DLD1 (cell line): ENCODE data around the gene ARFIP1.

ENCODE experiments used
- in situ Hi-C: cut with HindIII; loops from 2 replicates; pipeline ENCODE4 v1.10.0; 2017; ENCODE audit warnings: low sequenced_read_pairs

ARFIP1 gene

DNA sequence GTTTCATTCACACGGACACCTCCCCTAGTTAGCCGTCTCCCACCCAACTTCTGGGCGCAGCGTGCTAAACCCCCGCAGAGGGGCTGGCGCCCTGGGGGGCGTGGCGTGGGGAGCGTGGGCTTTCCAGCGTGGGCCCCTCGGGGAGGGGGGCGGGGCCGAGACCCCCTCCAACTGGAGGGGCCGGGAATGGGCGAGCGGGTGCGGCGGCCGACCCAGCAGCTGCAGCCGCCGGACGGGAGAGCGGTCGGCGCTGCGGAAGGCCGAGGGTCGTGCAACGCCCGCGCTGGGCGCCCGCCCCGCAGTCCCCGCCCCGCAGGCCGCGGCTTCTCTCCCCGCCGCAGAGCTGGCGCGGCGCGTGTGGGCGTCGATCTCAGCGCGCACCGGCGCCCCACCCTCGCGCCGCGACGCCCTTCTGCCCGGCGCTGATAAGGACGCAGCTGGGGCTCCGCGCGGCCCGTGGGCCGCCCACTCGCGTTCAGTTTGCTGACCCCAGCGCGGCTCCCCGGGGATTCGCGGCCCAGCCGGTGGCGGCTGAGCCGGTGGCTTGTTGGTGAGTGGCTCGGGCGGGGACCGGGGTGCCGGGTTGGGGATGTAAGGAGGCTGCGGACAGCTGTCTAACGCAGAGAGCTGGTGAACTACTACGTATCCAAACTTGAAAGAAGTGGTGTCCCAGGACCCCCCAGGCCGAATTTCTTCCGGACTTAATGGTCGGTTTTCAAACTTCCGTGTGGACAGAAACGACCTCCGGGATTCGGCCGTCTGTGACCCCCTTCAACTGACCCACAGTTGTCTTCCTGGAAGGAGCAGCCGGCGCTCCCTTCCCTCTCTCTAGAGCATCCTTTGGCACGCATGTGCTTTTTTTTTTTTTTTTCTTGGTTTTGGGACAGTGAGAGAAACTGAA lies 157.8 kb downstream of the ARFIP1 start:
- in situ Hi-C loops, result no loop called here

DNA sequence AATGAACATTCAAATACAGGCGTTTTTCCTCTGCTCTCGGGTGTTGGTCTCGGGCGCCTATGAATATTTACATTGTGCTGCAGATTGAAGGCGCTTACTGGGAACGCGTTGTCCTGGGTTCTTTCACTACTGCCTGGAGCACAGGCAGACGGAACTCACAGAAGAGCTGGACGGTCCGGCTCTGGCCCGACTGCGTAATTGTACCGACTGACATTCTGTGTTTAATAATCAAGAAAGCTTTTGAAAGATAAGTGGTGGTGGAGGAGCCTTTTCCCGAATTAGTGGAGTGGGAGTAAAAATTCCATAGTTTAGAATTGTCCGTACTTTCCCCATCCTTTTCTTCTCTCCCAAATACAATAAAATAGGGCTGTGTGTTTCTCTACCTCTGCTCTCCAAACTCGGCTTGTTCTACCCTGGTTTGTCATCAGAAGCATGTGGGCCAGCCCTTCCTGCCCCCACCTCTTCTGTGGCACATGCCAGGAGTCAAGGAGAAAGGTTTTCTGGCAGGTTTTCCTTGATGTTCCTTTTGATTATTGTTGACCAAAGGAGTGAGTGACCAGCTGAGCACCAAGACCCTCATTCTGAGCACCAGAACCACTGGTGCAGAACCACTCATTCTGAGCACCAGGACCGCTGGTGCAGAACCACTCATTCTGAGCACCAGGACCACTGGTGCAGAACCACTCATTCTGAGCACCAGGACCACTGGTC lies 158.6 kb downstream of the ARFIP1 start:
- in situ Hi-C loops, result no loop called here

DNA sequence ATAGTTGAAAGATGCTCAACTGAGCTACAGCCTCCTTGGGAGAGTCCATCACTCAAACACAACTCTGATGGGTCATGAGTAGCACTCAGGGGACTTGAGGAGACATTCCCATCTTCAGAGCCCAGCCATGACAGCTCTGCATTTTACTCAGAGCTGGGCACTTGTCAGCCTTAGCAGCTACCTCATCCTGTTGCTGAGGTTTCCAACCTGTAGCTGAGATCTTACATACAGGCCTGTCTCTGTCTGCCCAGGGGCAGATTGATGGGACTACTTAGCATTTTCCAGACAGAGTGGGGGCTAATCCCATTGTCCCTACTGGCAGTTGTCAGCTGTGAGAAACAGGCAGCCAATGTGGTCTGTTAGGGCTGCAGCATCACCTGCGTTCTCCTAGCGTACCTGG lies 159.9 kb downstream of the ARFIP1 start:
- in situ Hi-C loops, result no loop called here

DNA sequence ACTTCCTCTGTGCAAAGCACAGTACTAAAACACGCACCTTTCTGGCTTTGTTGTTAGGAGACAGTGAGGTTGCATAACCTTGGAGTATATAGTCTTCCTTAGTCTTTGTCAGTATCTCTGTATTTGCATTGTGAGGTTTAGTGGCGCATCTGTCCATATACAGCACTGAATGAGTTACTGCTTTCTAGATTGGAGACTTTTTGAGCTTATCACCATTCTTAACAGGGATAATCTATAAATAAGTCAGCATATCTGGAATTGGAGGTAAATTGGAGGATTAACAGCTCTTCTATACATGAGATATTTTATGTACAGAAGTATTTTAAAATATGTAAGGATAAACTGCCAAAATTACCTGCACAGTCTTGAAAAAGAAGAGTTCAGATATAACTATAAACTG lies 160.7 kb downstream of the ARFIP1 start:
- in situ Hi-C loops, result no loop called here

DNA sequence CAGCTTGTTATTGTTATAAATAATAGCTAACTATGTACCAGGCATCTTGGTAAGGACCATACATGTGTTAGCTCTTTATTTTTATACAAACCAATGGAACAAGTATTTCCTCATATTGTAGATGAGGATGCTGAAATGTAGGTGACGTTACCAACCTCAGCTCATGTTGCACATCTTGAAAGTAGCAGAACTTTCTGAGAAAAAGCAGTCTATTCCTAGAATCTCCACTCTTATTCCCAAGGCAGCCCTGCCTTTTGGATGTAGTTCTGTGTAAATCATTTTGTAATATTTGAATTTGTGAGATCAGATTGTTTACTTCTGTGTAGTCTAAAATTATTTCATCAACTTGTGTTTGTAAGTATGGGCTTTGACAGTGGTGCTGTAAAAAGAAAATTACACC lies 161.7 kb downstream of the ARFIP1 start:
- in situ Hi-C loops, result no loop called here

DNA sequence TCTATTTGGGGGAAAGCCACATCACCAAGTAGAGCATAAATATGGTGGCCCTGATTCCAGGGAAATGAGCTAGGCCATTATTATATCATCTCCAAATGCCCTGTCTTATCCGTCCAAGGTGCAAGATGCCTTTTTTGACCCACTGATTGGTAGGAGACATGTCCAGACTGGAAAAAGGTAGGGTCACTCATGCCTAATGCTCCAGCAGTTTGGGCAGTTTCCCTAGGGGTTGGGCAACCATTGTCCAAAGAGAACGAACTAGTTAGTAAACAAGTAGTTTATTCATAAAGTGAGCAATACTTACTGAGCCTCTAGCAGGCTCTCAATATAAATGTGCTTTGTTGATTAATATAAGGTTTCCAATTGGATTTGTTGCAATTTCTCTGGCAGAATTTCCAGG lies 162.6 kb downstream of the ARFIP1 start:
- in situ Hi-C loops, result no loop called here

DNA sequence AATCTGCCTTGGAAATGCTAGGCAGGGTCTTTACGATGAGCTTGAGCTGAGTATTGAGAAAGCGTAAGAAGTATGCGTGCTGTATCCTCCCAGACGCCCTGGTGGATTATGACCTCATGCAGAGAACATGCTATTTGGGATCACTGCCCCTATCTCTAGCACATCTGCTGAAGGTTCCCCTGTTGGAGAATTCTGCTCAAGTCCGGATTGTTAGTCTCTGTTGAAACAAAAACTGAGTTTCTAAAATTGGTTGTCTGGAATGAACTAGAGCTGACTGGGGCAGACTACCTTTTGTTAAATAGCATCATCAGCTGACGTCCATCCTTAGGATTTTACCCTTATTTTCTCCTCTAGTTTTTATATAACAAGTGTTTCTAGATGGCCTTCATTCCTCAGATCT lies 163.9 kb downstream of the ARFIP1 start:
- in situ Hi-C loops, result no loop called here

DNA sequence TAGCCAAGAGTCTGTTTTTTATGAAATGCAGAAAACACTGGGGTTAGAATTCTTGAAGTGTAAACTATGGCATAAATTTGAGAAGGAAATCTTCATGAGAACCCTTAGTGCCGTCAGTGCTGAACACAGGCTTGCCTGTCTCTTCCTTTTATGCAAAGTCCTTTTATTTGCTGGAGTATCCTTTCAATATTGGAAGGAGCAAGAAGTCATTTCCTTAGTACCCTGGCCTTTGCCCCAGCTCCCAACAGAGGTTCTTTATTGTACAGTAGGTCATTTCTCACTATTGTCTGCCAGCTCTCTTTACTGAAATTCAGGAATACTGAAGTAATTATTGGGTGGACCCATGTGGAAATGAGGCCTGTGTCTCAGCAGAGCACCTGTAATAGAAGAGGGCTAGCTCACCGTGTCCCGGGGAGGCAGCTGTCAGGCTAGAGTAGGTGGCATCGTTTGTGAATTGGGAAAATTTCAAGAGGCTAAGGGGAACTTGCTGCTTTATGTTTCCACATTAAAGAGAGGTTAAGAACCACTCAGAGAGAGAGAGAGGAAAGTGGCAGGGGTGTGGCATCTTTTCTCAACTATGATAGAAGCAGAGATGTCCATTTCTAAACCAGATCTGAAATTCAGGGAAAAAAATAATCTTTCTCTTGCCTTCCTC lies 165.0 kb downstream of the ARFIP1 start:
- in situ Hi-C loops, result no loop called here

DNA sequence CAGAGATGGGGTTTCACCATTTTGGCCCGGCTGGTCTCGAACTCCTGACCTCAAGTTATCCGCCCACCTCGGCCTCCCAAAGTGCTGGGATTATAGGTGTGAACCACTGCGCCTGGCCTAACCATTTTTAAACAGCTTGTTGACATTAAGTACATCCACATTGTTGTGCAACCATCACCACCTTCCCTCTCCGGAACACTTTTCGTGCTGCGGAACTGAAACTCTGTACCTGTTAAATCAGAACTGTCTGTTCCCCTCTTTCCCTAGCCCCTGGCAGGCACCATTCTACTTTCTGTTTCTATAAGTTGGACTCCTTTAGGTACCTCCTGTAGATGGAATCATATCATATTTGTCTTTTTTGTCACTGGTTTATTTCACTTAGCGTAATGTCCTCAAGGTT lies 165.9 kb downstream of the ARFIP1 start:
- in situ Hi-C loops, result no loop called here

DNA sequence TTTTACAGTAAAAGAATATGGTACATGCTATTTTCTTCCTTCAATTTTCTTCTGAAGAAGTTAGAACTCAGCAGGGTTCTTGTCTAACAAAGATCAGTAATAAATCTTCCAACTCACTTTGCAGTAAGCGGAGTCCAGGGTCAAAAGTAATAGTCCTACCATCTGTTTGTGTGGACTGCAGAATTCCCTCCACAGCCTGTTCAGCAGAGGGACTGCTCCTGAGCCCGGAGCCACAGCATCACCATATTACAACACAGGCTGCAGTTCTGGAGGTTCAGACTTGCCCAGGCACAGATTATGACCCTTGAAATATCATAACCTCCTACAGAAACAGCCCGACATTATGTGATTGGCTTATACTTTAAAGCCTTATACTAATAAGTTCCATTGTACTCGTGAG lies 166.7 kb downstream of the ARFIP1 start:
- in situ Hi-C loops, result no loop called here

DNA sequence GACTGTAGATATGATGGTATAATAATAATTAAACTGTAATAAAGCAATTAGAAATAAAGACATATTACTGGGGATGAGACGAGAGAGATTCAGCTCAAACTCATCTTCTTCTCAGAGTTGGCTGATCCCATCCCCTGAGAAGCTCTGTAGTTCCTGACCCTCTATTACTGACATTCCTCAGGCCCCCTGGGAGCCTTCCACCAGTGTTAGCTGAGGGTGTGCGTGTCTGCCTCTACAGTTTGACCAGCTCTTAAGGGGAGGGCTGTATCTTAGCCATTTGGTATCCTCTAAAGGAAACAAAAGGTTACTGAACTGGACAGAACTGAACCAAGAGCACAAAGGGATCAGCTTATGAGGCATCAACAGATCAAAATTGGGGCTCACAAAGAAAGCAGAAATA lies 167.6 kb downstream of the ARFIP1 start:
- in situ Hi-C loops, result no loop called here

DNA sequence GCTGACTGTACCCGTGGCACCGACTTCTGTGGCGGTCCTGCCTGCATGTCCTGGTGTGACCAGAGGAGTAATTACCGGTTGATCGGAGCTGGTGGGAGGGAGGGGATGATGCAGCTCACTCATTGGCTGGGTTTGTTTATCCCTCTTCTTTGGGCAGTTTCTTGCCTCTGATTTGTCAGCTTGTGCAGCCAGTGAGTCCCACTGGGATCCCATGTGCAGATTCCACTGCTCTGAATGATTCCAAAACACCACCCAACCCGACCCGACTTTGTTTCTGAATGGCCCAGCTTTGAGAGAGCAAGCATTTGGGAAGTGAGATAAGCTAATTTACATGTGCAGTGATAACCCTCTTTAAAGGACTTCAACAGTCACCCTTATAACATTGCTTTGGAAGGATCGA lies 170.2 kb downstream of the ARFIP1 start:
- in situ Hi-C loops, result no loop called here

DNA sequence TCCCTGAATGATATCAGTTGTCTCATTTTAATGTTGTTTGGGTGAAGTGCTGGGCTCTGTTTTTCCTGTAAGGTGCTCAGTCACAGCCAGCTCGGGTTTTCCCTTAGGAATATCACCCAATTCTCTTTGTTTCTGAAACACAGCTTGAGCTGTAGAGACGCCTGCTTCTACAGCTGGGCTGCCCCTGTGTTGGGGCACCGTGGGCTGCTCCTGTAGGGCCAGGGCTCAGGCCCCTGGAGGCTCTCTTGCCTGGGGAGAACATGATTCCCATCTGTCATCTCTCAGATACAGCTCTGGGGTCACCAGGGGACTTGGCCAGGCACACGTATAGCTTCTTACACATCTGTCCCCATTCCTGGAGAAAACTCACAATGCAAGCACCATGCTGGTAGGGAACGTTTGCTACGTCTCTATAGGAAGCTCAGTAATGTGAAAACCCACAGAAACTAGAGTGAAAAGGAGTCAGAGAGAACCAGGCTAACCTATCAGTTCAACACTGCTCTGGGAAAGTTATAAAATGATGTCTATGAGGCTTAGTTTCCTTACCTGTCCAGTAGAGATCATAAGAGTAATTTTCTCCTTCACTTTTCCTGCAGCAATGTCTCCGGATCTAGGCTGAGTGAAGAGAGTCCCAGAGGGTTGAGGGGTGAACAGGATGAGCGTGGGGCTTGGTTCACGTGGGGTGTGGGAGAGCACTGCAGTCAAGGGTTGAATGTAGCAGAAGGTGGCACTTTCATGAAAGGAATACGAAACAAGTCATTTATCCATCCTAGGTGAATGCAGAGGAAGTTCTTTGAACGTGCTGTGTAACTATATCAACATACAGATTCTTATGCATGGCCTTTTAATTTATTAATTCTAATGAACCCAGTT lies 170.9 kb downstream of the ARFIP1 start:
- in situ Hi-C loops, result no loop called here

DNA sequence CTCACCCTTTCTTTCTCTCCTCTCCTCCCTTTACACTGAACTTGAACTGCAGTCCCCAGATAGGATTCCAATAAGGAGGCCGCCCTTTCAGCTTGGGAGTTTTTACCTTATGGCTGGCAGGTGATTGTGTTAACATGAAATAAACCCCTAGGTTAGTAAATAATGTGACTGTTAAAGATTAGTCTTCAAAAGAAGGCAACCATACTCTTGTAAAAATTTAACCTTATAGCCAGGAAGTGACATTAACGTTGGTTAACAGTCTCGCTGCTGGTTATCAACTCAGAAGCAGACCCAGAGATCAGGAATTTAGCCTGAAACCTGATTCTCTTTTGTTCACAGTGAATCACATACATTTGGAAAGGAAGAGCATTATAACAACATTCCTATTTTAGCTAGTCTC lies 171.6 kb downstream of the ARFIP1 start:
- in situ Hi-C loops, result no loop called here

DNA sequence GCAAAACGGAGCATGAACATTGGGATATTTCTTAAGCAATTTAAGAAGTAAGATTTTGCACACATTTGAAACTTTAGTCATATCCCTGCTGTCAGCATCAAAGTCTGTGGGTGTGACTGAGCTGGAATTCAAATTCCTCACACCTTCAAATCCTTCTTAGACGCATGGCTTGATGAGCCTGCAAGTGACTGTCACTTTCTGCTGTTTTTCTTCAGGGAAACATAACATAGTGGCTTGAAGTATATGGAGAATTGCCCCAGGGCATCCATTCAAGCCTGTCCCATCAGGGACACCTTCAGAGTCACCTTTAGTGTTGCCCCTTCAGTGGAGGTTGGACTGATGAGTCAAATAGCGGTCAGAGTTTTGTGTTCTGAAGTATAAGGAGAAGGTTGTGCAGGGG lies 173.8 kb downstream of the ARFIP1 start:
- in situ Hi-C loops, result no loop called here

DNA sequence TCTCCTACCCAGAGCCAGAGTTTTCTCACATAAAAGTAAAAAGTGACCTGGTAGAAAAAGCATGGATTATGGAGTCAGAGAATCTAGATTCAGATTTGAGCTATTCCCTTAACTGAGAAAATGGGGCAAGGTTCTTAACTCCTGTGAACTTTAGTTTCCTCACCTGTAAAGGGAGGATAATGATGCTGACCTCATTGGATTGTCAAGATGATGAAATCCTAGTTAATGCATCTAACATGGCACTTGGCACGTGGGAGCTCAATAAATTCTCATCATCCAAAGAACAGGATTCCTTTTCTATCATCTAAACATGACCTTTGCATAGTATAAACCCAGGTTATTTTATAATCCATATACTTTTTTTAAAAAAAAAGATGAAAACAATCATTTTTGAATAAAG lies 175.0 kb downstream of the ARFIP1 start:
- in situ Hi-C loops, result no loop called here

DNA sequence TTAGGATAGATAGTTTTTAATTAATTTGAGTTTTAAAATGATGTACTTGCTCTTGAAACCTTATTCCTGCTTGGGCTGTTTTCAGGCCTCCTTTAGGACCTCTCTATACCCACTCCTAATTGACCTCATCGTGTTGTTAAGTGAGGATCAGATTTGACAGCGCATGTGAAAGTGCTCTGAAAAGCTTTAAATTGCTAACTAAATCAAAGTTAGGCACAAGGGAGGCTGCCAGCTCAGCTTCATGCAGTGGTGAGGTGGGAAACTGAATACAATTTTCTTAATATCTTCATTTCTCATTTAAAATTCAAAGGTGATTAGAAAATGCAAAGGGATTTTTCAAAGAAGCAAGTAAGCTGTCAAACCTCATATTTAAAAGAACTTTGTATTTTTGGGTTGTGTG lies 176.4 kb downstream of the ARFIP1 start:
- in situ Hi-C loops, result no loop called here

DNA sequence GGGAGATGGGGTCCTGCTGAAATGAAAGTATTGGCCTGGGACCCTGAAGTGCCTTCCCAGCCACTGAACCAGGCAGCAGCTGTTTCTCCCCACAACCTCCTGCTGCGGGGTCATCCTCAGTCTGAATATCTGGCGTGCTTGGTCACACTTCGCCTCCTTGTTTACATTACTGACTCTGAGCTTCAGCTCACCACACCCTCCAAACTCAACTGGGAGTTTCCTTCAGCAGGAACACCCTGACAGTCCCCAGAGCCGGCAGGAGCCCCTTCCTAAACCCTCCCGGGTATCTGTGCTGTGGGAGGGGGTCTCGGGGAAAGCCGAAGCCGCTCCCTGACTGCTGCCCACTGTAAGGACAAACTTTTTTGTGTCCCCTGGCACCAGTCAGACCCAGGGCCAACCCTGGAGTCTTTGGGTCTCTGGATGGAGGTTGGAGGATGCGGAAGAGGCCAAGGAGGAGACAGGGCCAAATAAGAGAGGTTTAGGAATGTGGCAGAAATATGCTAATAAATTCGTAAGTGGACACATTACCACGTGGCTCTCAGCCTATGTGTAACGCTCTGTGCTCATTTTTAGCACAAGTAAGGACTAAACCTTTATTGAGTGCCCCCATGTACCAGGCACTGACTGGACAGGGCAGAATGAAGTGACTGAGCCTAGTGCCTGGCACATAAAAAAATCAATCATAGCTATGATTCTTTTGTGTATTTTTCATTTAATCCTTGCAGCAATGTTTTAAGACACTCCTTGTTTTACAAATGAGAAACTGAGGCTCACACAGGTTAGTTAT lies 177.1 kb downstream of the ARFIP1 start:
- in situ Hi-C loops, result no loop called here

DNA sequence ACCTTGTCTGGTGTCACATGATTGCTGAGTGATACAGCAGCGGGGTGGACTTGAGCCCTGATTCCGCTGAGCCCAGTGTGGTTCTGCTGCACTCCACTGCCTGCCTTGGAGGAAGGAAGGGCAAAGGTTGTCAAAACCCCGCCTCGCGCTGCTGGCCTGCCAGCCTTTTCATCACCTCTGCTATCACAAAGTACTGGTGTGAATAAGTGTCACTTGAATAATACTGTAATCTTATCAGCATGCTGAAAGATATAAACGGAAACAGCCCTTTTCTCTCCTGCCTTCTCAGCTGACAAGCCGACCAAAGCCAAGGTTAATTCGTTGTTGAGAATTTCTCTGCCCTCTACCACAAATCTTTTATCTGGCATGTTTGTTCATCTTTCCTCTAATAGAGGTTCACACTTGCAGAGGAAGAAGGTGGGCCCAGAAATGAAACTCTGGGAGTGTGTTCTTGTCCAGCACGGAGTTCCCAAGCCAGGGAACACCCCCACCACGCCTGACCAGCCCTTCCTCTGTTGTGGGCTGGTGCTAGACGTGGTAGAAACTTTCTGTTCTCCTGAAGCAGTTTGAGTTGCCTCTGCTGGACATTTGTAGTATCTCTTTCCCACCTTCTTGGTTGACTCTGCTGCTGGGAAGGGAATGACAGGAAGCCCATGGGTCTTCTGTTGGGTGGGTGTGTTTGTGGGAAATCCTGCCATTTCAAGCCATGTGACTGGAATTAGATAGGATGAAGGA lies 177.8 kb downstream of the ARFIP1 start:
- in situ Hi-C loops, result no loop called here
